Small intestine (tissue), 7 donors: ENCODE data around the gene TSPYL4. TPM values are rescaled to one million over a fixed set of nuclear protein-coding genes. Genes with fewer than 3 reads are reported as not detected.
"Not testable (repeated sequence)": the region's sequence is repeated elsewhere in the genome, so short reads cannot be mapped to it uniquely, and the experiment has no call there.

Experiments
- DNase-seq, 2 donors: peaks; one replicate each; pipeline versions ENCODE4 v3.0.0 to v3.0.0-alpha.2; 2013
- FAIRE-seq: peaks from 2 replicates; lab custom pipeline; 2012; peaks lifted over from hg19 to GRCh38; lab: Jason Lieb, UNC
- H3K27ac ChIP-seq, 3 donors: one replicate each; pipeline ENCODE4 v1.5.1; 2013; ENCODE audit warnings: low read length in 2 of 3, mild to moderate bottlenecking in 2 of 3, control low read depth in 1 of 3, inconsistent platforms in 1 of 3, low read depth in 1 of 3, moderate library complexity in 1 of 3
- H3K27me3 ChIP-seq, 3 donors: one replicate each; pipeline ENCODE4 v1.6.1; 2013; ENCODE audit warnings: low read length in 3 of 3, inconsistent platforms in 1 of 3; ENCODE audit not compliant: control insufficient read depth in 3 of 3, insufficient read depth in 3 of 3
- H3K36me3 ChIP-seq, 3 donors: one replicate each; pipeline ENCODE4 v1.6.1; 2013; ENCODE audit warnings: low read length in 3 of 3, inconsistent platforms in 1 of 3, low read depth in 1 of 3, mild to moderate bottlenecking in 1 of 3, moderate library complexity in 1 of 3; ENCODE audit not compliant: control insufficient read depth in 3 of 3, insufficient read depth in 2 of 3
- H3K4me1 ChIP-seq, 3 donors: one replicate each; pipeline ENCODE4 v1.6.1; 2013; ENCODE audit warnings: low read length in 2 of 3, inconsistent platforms in 1 of 3, low read depth in 1 of 3, mild to moderate bottlenecking in 1 of 3, moderate library complexity in 1 of 3; ENCODE audit not compliant: control insufficient read depth in 3 of 3, insufficient read depth in 2 of 3
- H3K4me3 ChIP-seq, 3 donors: one replicate each; pipeline ENCODE4 v1.5.1; 2013; ENCODE audit warnings: low read length in 3 of 3, control low read depth in 1 of 3, inconsistent platforms in 1 of 3, low read depth in 1 of 3, mild to moderate bottlenecking in 1 of 3, moderate library complexity in 1 of 3
- H3K9me3 ChIP-seq, 2 donors: one replicate each; pipeline ENCODE4 v1.6.1; 2013; ENCODE audit warnings: low read depth in 1 of 2, low read length in 1 of 2; ENCODE audit not compliant: control insufficient read depth in 2 of 2, insufficient read depth in 1 of 2
- WGBS, 3 donors: extraction: QIAGEN DNeasy Blood & Tissue Kit; methylation state at CpG; one replicate each; pipeline ENCODE4 v1.1.7; 2013; 5-methylcytosine and 5-hydroxymethylcytosine counted together
- polyA plus RNA-seq, 4 donors: library from polyadenylated mRNA; stranded (reverse) in 3 of 4; unstranded in 1 of 4; fragments of 200-250 nt in 3 of 4; fragments of 120-200 nt in 1 of 4; gene quantifications; one replicate each; pipeline versions ENCODE4 v1.2.1 to v1.2.3, GENCODE V29; 2013
- donor health status: healthy with polysubstance abuse.
- donor health status: control.
- donor health status: control.
- donor health status: Bipolar disorder and iron deficiency.
- donor health status: healthy.

The TSPYL4 gene
- polyA plus RNA-seq, 4 donors, result 1.6 to 17.9 (median 7.1) TPM

DNA sequence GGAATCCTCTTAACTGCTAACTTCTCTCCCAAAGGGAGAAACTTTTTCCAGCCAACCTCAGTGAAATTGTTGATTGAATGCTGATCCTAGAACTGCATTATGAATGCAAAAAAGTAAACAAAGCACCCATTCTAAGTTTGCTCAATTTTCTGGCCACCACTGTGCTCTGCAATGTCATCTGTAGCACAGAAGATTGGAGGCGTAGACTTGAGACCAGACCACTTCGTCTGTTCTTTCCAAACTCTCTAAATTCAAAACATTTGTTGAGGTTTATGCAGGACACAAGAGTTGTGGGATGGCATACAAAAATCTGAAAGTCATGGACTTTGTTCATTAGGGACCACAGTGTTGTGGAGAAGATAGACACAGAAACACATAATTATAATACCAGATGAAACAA is 36.9 kb upstream of the TSPYL4 start:
- no peaks in the 10 kb centered on the region for H3K4me1 ChIP-seq
- no peak for DNase-seq
- H3K27me3 ChIP-seq, result no peaks in the 10 kb centered on the region
- WGBS, 3 donors, result 84 to 96% (median 93%) methylated on average over 2 of the region's 2 CpGs
- no peaks in the 10 kb centered on the region for H3K9me3 ChIP-seq
- H3K4me3 ChIP-seq, result no peak overlapping the region
- FAIRE-seq, result no peak
- H3K36me3 ChIP-seq, result no peaks in the 10 kb centered on the region
- H3K27ac ChIP-seq, result no peak overlapping the region

DNA sequence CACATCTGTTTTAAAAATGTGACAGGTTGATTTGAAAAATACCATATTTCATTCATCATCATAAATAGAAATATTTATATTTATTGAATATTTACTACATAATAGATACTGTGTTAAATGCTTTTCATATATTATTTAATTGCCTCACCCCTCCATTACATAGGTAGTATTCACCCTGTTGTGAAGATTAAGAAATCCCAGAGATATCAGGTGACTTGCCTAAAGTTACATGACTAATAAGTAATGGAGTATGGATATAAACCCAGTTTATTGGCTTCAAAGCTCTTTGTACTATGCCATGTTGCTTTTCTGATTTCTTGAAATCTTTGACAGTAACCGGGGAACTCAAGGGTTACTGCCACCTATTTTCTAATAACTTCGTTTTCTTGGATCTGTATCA is 36.0 kb upstream of the TSPYL4 start:
- no peaks in the 10 kb centered on the region for H3K36me3 ChIP-seq
- DNase-seq (no peak), FAIRE-seq (no peak)
- 86 to 93% (median 87%) methylated on average over 2 of the region's 2 CpGs for WGBS, 3 donors
- H3K9me3 ChIP-seq, result no peaks in the 10 kb centered on the region
- H3K27ac ChIP-seq, result no peak overlapping the region
- no peak overlapping the region for H3K4me3 ChIP-seq
- no peaks in the 10 kb centered on the region for H3K27me3 ChIP-seq
- no peaks in the 10 kb centered on the region for H3K4me1 ChIP-seq

DNA sequence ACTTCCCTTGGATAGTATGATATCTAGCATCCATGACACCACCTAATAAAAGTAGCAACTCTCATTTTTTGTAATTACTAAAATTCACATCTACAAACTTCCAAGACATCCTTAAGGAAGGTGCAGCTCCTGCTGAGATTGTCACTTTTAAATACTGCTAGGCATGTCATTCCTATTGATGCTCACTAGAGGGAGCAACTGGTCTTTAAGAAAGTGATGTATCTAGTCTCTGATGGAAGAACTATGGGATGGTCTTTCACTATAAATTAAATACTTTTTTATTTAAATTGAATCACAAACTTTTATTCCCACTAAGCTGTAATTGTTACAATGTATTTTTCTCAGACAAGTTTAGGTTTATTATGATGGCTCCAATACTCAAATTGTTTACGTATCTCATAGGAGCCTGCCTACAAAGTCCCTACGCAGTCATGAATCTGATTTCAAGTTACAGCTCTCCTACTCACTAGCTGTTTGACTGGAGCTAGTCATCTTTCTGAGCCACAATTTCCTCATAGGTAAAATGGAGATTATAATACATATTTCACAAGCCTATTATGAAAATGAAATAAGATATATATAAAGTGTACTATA is 33.9 kb upstream of the TSPYL4 start:
- Histone ChIP-seq H3K27ac (no peak overlapping the region), H3K36me3 (no peaks in the 10 kb centered on the region), H3K4me1 (no peaks in the 10 kb centered on the region), H3K27me3 (no peaks in the 10 kb centered on the region), H3K9me3 (no peaks in the 10 kb centered on the region), H3K4me3 (no peak overlapping the region)
- DNase-seq, result peak; percentile 51 to 53
- peak; percentile 92 for FAIRE-seq
- WGBS, 3 donors, result 88 to 95% (median 92%) methylated on average over 2 of the region's 2 CpGs

DNA sequence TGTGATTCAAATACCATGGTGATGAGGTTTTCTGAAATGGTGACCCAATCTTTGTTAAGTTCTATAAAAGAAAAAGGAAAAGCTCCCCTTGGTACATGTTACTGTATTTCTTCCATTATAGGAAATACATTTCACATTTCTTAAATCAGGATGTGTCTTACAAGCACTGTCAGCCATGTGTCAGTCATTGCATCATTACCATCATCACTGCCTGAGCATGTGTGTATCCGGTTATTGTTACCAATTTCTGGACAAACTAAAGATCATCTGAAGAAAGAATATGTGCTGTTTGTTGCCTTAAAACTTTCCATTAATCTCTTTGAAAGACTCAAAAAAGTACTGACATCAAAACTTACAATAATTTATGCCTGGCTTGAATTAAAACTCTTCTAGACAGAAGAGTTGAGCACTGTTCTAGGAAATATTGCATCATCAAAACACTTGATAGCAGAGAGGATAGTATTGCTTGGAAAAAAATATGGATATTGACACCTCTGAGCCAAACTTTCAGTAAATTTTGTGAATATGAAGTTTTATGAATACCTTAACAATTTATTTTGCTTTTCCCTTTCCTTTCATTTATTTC is 33.0 kb upstream of the TSPYL4 start:
- H3K27ac ChIP-seq, result no peak overlapping the region
- H3K27me3 ChIP-seq, result no peaks in the 10 kb centered on the region
- 81 to 97% (median 86%) methylated on average over 1 of the region's 1 CpG for WGBS, 3 donors
- no peak for FAIRE-seq
- H3K36me3 ChIP-seq, result no peaks in the 10 kb centered on the region
- H3K4me3 ChIP-seq, result no peak overlapping the region
- no peaks in the 10 kb centered on the region for H3K4me1 ChIP-seq
- no peaks in the 10 kb centered on the region for H3K9me3 ChIP-seq
- DNase-seq, result no peak

DNA sequence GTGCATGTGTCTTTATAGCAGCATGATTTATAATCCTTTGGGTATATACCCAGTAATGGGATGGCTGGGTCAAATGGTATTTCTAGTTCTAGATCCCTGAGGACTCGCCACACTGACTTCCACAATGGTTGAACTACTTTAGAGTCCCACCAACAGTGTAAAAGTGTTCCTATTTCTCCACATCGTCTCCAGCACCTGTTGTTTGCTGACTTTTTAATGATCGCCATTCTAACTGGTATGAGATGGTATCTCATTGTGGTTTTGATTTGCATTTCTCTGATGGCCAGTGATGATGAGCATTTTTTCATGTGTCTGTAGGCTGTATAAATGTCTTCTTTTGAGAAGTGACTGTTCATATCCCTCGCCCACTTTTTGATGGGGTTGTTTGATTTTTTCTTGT is 31.1 kb upstream of the TSPYL4 start:
- not testable (repeated sequence) for FAIRE-seq
- WGBS, 3 donors, result 86 to 94% (median 89%) methylated on average over 4 of the region's 4 CpGs

DNA sequence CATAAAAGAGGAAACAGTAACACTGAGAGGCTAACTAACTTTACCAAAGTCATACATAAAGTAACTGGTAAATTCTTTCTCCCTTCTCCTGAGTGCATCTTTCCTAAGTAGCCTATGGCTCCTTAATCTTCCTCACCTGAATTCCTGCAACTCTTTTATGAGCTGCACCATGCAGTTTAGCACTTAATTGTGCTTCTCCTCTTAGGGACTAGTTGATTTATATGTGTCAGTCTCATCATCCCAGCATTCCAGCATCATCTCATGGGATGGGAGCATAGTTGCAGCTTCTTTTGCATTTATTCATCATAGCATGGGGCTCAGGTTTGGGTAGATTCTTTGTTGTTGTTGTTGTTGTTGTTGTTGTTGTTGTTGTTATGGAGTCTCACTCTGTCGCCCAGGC is 29.3 kb upstream of the TSPYL4 start:
- no peaks in the 10 kb centered on the region for H3K9me3 ChIP-seq
- WGBS, 3 donors, result 71 to 86% (median 80%) methylated on average over 1 of the region's 1 CpG
- H3K36me3 ChIP-seq, result peaks cover 0 to 7% (median 0%) of the 10 kb centered on the region in 3 donors
- H3K4me1 ChIP-seq, result peaks cover 1 to 13% (median 4%) of the 10 kb centered on the region in 3 donors
- DNase-seq (no peak), FAIRE-seq (no peak)
- no peak overlapping the region for H3K4me3 ChIP-seq
- no peak overlapping the region for H3K27ac ChIP-seq
- H3K27me3 ChIP-seq, result no peaks in the 10 kb centered on the region

More for the DNA sequence above, 31.1 kb upstream of the TSPYL4 start:
- H3K4me3 ChIP-seq, H3K27ac ChIP-seq, H3K9me3 ChIP-seq, H3K36me3 ChIP-seq, H3K27me3 ChIP-seq, DNase-seq, H3K4me1 ChIP-seq: not testable (repeated sequence)

DNA sequence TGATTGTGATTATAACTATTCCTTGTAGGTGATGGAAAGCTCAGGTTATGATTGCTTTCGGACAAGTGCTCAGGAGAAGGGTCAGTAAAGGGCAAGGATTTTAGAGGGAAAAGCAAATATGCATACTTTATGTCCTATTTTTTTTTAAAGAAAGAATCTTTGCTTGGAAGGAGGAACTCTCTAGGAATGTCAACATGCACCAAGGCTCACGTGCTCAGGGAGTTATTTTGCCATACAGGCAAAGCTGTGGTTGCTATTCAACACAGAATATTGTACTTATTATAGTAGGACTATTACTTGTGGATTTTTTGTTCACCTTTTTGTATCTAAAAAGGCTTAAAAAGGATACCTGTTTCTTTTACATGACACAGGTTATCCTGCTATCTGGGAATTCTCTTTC is 28.8 kb upstream of the TSPYL4 start:
- H3K4me3 ChIP-seq, result no peak overlapping the region
- DNase-seq (no peak), FAIRE-seq (no peak)
- H3K27me3 ChIP-seq, result no peaks in the 10 kb centered on the region
- H3K36me3 ChIP-seq, result peaks cover 0 to 10% (median 0%) of the 10 kb centered on the region in 3 donors
- WGBS, 3 donors, result 81 to 88% (median 83%) methylated on average over 2 of the region's 2 CpGs
- H3K4me1 ChIP-seq, result peaks cover 4 to 16% (median 5%) of the 10 kb centered on the region in 3 donors
- no peak overlapping the region for H3K27ac ChIP-seq
- H3K9me3 ChIP-seq, result no peaks in the 10 kb centered on the region

DNA sequence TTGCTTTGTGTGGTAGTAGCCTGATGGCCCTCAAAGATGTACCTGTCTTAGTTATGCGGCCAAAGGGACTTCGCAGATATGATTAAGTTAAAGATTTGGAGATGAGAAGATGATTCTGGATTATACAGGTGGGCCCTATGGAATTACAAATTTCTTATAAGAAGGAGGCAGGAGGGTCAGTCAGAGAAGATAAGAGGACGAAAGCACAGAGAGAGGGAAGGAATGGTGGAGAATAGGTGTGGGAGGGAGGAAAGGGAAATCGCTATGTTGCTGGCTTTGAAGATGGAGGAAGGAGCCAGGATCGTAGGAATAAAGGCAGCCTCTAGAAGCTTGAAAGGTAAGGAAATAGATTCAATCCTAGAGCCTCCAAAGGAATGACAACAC is 27.1 kb upstream of the TSPYL4 start:
- peaks cover 0 to 10% (median 0%) of the 10 kb centered on the region in 3 donors for H3K36me3 ChIP-seq
- no peaks in the 10 kb centered on the region for H3K27me3 ChIP-seq
- no peak for FAIRE-seq
- H3K4me3 ChIP-seq, result no peak overlapping the region
- 87 to 94% (median 94%) methylated on average over 5 of the region's 5 CpGs for WGBS, 3 donors
- peak in 1 of 2 donors; percentile 18 for DNase-seq
- no peaks in the 10 kb centered on the region for H3K9me3 ChIP-seq
- peaks cover 4 to 16% (median 13%) of the 10 kb centered on the region in 3 donors for H3K4me1 ChIP-seq
- peak overlapping the region in 1 of 3 donors; percentile 93 for H3K27ac ChIP-seq
